GM23248 (cell line): ENCODE results near the gene HAND2.

Source experiments
- EZH2 ChIP-seq: fragments of 200-600 bp; sonication (generic); IDR thresholded peaks from 2 replicates; pipeline ENCODE4 v1.6.1; 2018; ENCODE audit warnings: antibody characterized with exemption, mild to moderate bottlenecking; ENCODE audit not compliant: insufficient read depth, poor library complexity, severe bottlenecking
- EZH2phosphoT487 ChIP-seq: fragments of 200-600 bp; sonication (generic); IDR thresholded peaks from 2 replicates; pipeline ENCODE4 v1.6.1; 2018; ENCODE audit warnings: antibody characterized with exemption, moderate library complexity, mild to moderate bottlenecking, low read depth; ENCODE audit not compliant: insufficient read depth

DNA sequence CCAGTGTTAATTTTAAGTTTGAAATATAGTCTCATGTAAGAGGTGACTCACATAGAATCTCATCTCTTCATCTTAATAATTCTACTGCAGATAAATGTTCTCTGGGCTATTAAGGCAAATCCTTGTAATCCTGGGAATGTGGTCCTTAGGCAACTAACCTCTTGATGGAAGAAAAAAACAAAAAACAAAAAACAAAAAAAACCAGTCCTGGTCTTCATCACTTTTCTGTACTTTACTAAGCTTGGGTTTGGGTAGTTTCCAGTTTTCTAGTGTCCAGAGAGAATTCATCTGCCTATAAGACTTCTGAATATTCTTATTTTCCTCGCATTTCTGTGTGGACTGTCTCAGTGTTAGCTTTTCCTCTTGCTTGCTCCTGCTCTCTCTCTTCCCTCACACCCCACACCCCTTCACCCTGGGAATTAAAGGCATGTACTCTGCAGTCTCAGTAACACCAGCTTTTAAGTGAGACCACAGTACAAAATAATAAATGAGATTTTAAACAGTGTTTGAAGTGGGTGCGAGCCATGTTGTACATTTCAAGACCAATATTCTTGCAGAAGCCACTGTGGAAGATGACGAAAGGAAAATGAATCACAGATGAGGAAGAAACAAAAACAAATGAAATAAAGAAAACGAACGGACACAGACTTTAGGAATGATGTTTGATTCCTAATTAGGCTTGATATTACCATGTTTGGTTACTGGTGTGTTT is 51.7 kb downstream of the HAND2 start:
- TF ChIP-seq EZH2 (no peak), EZH2phosphoT487 (no peak)
